H9 (cell line): ENCODE data around the gene MAP6. TPM values are rescaled to one million over a fixed set of nuclear protein-coding genes. Genes with fewer than 3 reads are reported as not detected.

ENCODE experiments used
- DNase-seq: peaks from one replicate; pipeline ENCODE4 v3.0.0-alpha.2; 2017
- H2AFZ ChIP-seq: one replicate; pipeline ENCODE4 v1.6.1; 2013; ENCODE audit warnings: mild to moderate bottlenecking, low read length, control low read depth, moderate library complexity
- H2AK5ac ChIP-seq: 2 replicates; pipeline ENCODE4 v1.6.1; 2013; ENCODE audit warnings: low read length, control low read depth, mixed read lengths; ENCODE audit not compliant: insufficient read length
- H2BK120ac ChIP-seq: one replicate; pipeline ENCODE4 v1.6.1; 2013; ENCODE audit warnings: low read depth, mild to moderate bottlenecking, low read length, control low read depth, inconsistent platforms; ENCODE audit not compliant: poor library complexity, severe bottlenecking
- H2BK12ac ChIP-seq: 2 replicates; pipeline ENCODE4 v1.6.1; 2013; ENCODE audit warnings: low read length, control low read depth, mixed read lengths, low read depth; ENCODE audit not compliant: insufficient read length
- H2BK15ac ChIP-seq: 2 replicates; pipeline ENCODE4 v1.6.1; 2013; ENCODE audit warnings: low read depth, low read length, control low read depth
- H2BK20ac ChIP-seq: one replicate; pipeline ENCODE4 v1.6.1; 2013; ENCODE audit warnings: low read depth, mild to moderate bottlenecking, low read length, control low read depth, inconsistent platforms; ENCODE audit not compliant: poor library complexity, severe bottlenecking
- H2BK5ac ChIP-seq: 2 replicates; pipeline ENCODE4 v1.6.1; 2013; ENCODE audit warnings: low read length, control low read depth, mixed read lengths; ENCODE audit not compliant: insufficient read length
- H3K14ac ChIP-seq: 2 replicates; pipeline ENCODE4 v1.6.1; 2013; ENCODE audit warnings: low read length, control low read depth; ENCODE audit not compliant: insufficient read depth
- H3K18ac ChIP-seq: 2 replicates; pipeline ENCODE4 v1.6.1; 2013; ENCODE audit warnings: low read depth, mild to moderate bottlenecking, mixed read lengths, low read length, control low read depth; ENCODE audit not compliant: insufficient read length
- H3K23ac ChIP-seq: 2 replicates; pipeline ENCODE4 v1.6.1; 2013; ENCODE audit warnings: low read length, control low read depth, mixed read lengths, low read depth; ENCODE audit not compliant: insufficient read length
- H3K23me2 ChIP-seq: 2 replicates; pipeline ENCODE4 v1.6.1; 2013; ENCODE audit warnings: low read depth, mild to moderate bottlenecking, mixed read lengths, low read length, control low read depth; ENCODE audit not compliant: insufficient read length, poor library complexity, severe bottlenecking
- H3K27ac ChIP-seq: 2 replicates; pipeline ENCODE4 v1.5.1; 2013; ENCODE audit warnings: low read length, control low read depth, mixed read lengths, low read depth; ENCODE audit not compliant: insufficient read length
- H3K27me3 ChIP-seq: 2 replicates; pipeline ENCODE4 v1.6.1; 2013; ENCODE audit warnings: low read length, control low read depth, inconsistent platforms; ENCODE audit not compliant: insufficient read depth
- H3K4ac ChIP-seq: 2 replicates; pipeline ENCODE4 v1.6.1; 2013; ENCODE audit warnings: low read depth, mild to moderate bottlenecking, control low read depth, inconsistent platforms, low read length, moderate library complexity
- H3K4me1 ChIP-seq: 2 replicates; pipeline ENCODE4 v1.6.1; 2013; ENCODE audit warnings: low read length, control low read depth, inconsistent platforms; ENCODE audit not compliant: insufficient read depth
- H3K4me2 ChIP-seq: 2 replicates; pipeline ENCODE4 v1.6.1; 2013; ENCODE audit warnings: low read length, control low read depth, mixed read lengths; ENCODE audit not compliant: insufficient read length, insufficient read depth
- H3K56ac ChIP-seq: 2 replicates; pipeline ENCODE4 v1.6.1; 2013; ENCODE audit warnings: low read depth, mild to moderate bottlenecking, mixed read lengths, low read length, control low read depth; ENCODE audit not compliant: insufficient read length
- H3K79me1 ChIP-seq: 2 replicates; pipeline ENCODE4 v1.6.1; 2013; ENCODE audit warnings: low read depth, mild to moderate bottlenecking, moderate library complexity, low read length, control low read depth, inconsistent platforms; ENCODE audit not compliant: insufficient read depth, poor library complexity, severe bottlenecking
- H3K79me2 ChIP-seq: 2 replicates; pipeline ENCODE4 v1.6.1; 2013; ENCODE audit warnings: low read length, control low read depth, inconsistent platforms; ENCODE audit not compliant: insufficient read depth
- H3K9ac ChIP-seq: 2 replicates; pipeline ENCODE4 v1.6.1; 2013; ENCODE audit warnings: low read length, control low read depth, mixed read lengths; ENCODE audit not compliant: insufficient read length; ENCODE audit errors: extremely low read depth
- H3K9me3 ChIP-seq: one replicate; pipeline ENCODE4 v1.6.1; 2013; ENCODE audit warnings: low read depth, low read length, inconsistent platforms; ENCODE audit not compliant: control insufficient read depth
- H3T11ph ChIP-seq: one replicate; pipeline ENCODE4 v1.6.1; 2013; ENCODE audit warnings: mild to moderate bottlenecking, low read length, control low read depth, inconsistent platforms
- H4K20me1 ChIP-seq: one replicate; pipeline ENCODE4 v1.6.1; 2013; ENCODE audit not compliant: control insufficient read depth, insufficient read length, insufficient read depth
- H4K5ac ChIP-seq: 2 replicates; pipeline ENCODE4 v1.6.1; 2013; ENCODE audit warnings: low read depth, mild to moderate bottlenecking, mixed read lengths, low read length, control low read depth; ENCODE audit not compliant: insufficient read length
- H4K8ac ChIP-seq: replicated peaks from 2 replicates; pipeline ENCODE4 v1.6.1; 2013; ENCODE audit warnings: low read length, control low read depth, mixed read lengths, low read depth; ENCODE audit not compliant: insufficient read length
- H4K91ac ChIP-seq: 2 replicates; pipeline ENCODE4 v1.6.1; 2013; ENCODE audit warnings: low read depth, mild to moderate bottlenecking, moderate library complexity, mixed read lengths, low read length, control low read depth; ENCODE audit not compliant: insufficient read length
- H3K27ac Mint-ChIP-seq, 3 experiments: 2 replicates in 2 of 3; 3 replicates in 1 of 3; pipeline ENCODE4 v1.8.0; 2020 to 2021; ENCODE audit warnings: mixed read lengths in 3 of 3, mild to moderate bottlenecking in 1 of 3, moderate library complexity in 1 of 3
- H3K27me3 Mint-ChIP-seq: 2 replicates; pipeline ENCODE4 v1.8.0; 2021; ENCODE audit warnings: low read depth, mild to moderate bottlenecking, moderate library complexity, mixed read lengths
- H3K36me3 Mint-ChIP-seq, 3 experiments: 2 replicates in 2 of 3; 3 replicates in 1 of 3; pipeline ENCODE4 v1.8.0; 2020 to 2021; ENCODE audit warnings: low read depth in 3 of 3, mixed read lengths in 3 of 3; ENCODE audit not compliant: insufficient read depth in 1 of 3
- H3K4me1 Mint-ChIP-seq, 2 experiments: 2 replicates each; pipeline ENCODE4 v1.8.0; 2020; ENCODE audit warnings: mixed read lengths in 2 of 2
- H3K4me3 Mint-ChIP-seq, 2 experiments: 2 replicates in 1 of 2; 3 replicates in 1 of 2; pipeline ENCODE4 v1.8.0; 2020 to 2021; ENCODE audit warnings: mild to moderate bottlenecking in 2 of 2, mixed read lengths in 2 of 2, moderate library complexity in 1 of 2
- H3K9me3 Mint-ChIP-seq, 2 experiments: 2 replicates in 1 of 2; 3 replicates in 1 of 2; pipeline ENCODE4 v1.8.0; 2020; ENCODE audit warnings: mild to moderate bottlenecking in 2 of 2, mixed read lengths in 2 of 2, moderate library complexity in 1 of 2
- whole genome bisulfite sequencing: extraction: QIAGEN DNeasy Blood & Tissue Kit; methylation state at CpG from one replicate; pipeline ENCODE4 v1.1.7; 2013; ENCODE audit warnings: missing lambda C conversion rate, low lambda C conversion rate, mixed read lengths; ENCODE audit not compliant: insufficient read length; ENCODE audit errors: extremely low coverage; 5-methylcytosine and 5-hydroxymethylcytosine counted together
- total RNA-seq: library from RNA; stranded (reverse); gene quantifications from 2 replicates; pipeline ENCODE4 v1.2.1, GENCODE V29; 2021
- TF ChIP-seq, protein P1 (sequence below): fragments of 200-600 bp; sonication (generic); conservative IDR thresholded peaks from 3 replicates; pipeline ENCODE4 v1.8.0; 2021; ENCODE audit warnings: antibody characterized with exemption, mild to moderate bottlenecking

MAP6 gene
- total RNA-seq, 1 experiment from 2014 or later: 0.77 TPM

DNA sequence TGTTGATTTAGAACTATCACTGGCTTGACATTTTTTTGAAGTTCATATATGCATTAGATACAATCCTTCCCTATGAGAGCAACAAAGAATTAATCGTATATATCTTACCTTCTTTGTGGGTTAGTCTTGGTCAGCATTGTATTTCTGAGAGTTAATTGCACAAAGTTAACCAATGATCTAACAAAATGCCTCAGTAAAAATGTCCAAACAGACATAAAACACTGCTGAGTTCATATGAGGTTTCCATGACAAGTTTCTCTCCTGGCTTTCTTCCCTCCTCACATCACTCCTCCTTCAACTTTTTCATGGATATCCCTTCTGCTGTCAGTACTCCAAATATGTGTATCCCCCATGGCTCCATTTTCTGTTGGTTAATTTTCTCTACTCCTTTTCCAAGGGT, 9.0 kb downstream of the MAP6 start:
- no peaks in the 10 kb centered on the region for H3K9me3 ChIP-seq
- no peak overlapping the region for H3K27ac ChIP-seq

More for the DNA sequence above, 9.0 kb downstream of the MAP6 start:
- H3K4me2 ChIP-seq: no peak overlapping the region
- no peak overlapping the region for H2BK12ac ChIP-seq
- Mint-ChIP-seq H3K36me3 (no peaks in the 10 kb centered on the region), H3K4me3 (no peak overlapping the region), H3K27me3 (peaks cover 22% of the 10 kb centered on the region), H3K27ac (no peak overlapping the region), H3K9me3 (no peaks in the 10 kb centered on the region), H3K4me1 (peaks cover 26 to 41% of the 10 kb centered on the region in 2 experiments)
- H3K79me1 ChIP-seq: no peaks in the 10 kb centered on the region
- H3K56ac ChIP-seq: no peak overlapping the region
- H2AFZ ChIP-seq: no peak overlapping the region
- no peak overlapping the region for H2BK5ac ChIP-seq
- no peaks in the 10 kb centered on the region for H3K79me2 ChIP-seq
- no peak overlapping the region for H2BK15ac ChIP-seq
- H2BK120ac ChIP-seq: no peak overlapping the region
- no peak overlapping the region for H3K9ac ChIP-seq
- no peaks in the 10 kb centered on the region for H4K20me1 ChIP-seq
- H2BK20ac ChIP-seq: no peak overlapping the region
- no peak for DNase-seq
- WGBS: no CpG with 5 or more reads among the region's 1 CpG
- no peak overlapping the region for H3K23ac ChIP-seq
- H3K27me3 ChIP-seq: no peaks in the 10 kb centered on the region; the same call in 1 of the 2 replicates
- TF ChIP-seq, protein P1, sequence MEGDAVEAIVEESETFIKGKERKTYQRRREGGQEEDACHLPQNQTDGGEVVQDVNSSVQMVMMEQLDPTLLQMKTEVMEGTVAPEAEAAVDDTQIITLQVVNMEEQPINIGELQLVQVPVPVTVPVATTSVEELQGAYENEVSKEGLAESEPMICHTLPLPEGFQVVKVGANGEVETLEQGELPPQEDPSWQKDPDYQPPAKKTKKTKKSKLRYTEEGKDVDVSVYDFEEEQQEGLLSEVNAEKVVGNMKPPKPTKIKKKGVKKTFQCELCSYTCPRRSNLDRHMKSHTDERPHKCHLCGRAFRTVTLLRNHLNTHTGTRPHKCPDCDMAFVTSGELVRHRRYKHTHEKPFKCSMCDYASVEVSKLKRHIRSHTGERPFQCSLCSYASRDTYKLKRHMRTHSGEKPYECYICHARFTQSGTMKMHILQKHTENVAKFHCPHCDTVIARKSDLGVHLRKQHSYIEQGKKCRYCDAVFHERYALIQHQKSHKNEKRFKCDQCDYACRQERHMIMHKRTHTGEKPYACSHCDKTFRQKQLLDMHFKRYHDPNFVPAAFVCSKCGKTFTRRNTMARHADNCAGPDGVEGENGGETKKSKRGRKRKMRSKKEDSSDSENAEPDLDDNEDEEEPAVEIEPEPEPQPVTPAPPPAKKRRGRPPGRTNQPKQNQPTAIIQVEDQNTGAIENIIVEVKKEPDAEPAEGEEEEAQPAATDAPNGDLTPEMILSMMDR: no peak
- no peaks in the 10 kb centered on the region for H3K23me2 ChIP-seq
- H4K5ac ChIP-seq: no peak overlapping the region
- no peak overlapping the region for H3T11ph ChIP-seq
- H3K4me1 ChIP-seq: peaks cover 7% of the 10 kb centered on the region; the same call in 1 of the 2 replicates
- H3K14ac ChIP-seq: no peak overlapping the region
- no peak overlapping the region for H4K8ac ChIP-seq
- H3K18ac ChIP-seq: no peak overlapping the region
- H2AK5ac ChIP-seq: no peak overlapping the region
- no peak overlapping the region for H4K91ac ChIP-seq
- no peak overlapping the region for H3K4ac ChIP-seq
